ENCODE measurements around the gene PARD6G.

Gene PARD6G

GRCh38 chr18:80137137-80137536 is 110.2 kb downstream of the PARD6G start:
- no peak overlapping the region for H3K4me3 ChIP-seq (ENCODE audit: low read depth, low read length)
- in situ Hi-C loops (cut with HindIII; ENCODE audit: low sequenced_read_pairs): no loop called here
- TF ChIP-seq CTCF (IDR thresholded peaks at IDR 0.05; ENCODE audit: low read depth, low read length): no peak
- DNase-seq (ENCODE audit: low read depth, low spot score): no peak

- in situ Hi-C loops (cut with HindIII; ENCODE audit: low sequenced_read_pairs): no loop called here
- TF ChIP-seq CTCF (IDR thresholded peaks at IDR 0.05; ENCODE audit: low read depth, low read length): no peak
- no peak for DNase-seq (ENCODE audit: low read depth, low spot score)
These were observed 110.6 kb downstream of the PARD6G start for GRCh38 chr18:80136679-80137078.

GRCh38 chr18:80135136-80135535 is 112.2 kb downstream of the PARD6G start:
- DNase-seq (ENCODE audit: low read depth, low spot score): no peak
- in situ Hi-C loops (cut with HindIII; ENCODE audit: low sequenced_read_pairs): no loop called here
- no peak for TF ChIP-seq CTCF (IDR thresholded peaks at IDR 0.05; ENCODE audit: low read depth, low read length)
- no peak overlapping the region for H3K4me3 ChIP-seq (ENCODE audit: low read depth, low read length)

More at GRCh38 chr18:80136679-80137078, 110.6 kb downstream of the PARD6G start:
- H3K4me3 ChIP-seq (ENCODE audit: low read depth, low read length): no peak overlapping the region

GRCh38 chr18:80133124-80133523 is 114.2 kb downstream of the PARD6G start:
- H3K4me3 ChIP-seq (ENCODE audit: low read depth, low read length): no peak overlapping the region
- no peak for TF ChIP-seq CTCF (IDR thresholded peaks at IDR 0.05; ENCODE audit: low read depth, low read length)
- no peak for DNase-seq (ENCODE audit: low read depth, low spot score)
- in situ Hi-C loops (cut with HindIII; ENCODE audit: low sequenced_read_pairs): no loop called here

GRCh38 chr18:80132180-80132812 is 115.0 kb downstream of the PARD6G start:
- DNase-seq (ENCODE audit: low read depth, low spot score): no peak
- in situ Hi-C loops (cut with HindIII; ENCODE audit: low sequenced_read_pairs): no loop called here
- no peak for TF ChIP-seq CTCF (IDR thresholded peaks at IDR 0.05; ENCODE audit: low read depth, low read length)
- H3K4me3 ChIP-seq (ENCODE audit: low read depth, low read length): no peak overlapping the region

GRCh38 chr18:80130555-80130954 is 116.8 kb downstream of the PARD6G start:
- H3K4me3 ChIP-seq (ENCODE audit: low read depth, low read length): no peak overlapping the region
- no peak for TF ChIP-seq CTCF (IDR thresholded peaks at IDR 0.05; ENCODE audit: low read depth, low read length)
- no peak for DNase-seq (ENCODE audit: low read depth, low spot score)
- in situ Hi-C loops (cut with HindIII; ENCODE audit: low sequenced_read_pairs): no loop called here
